Measurements from ENCODE around the gene DIAPH2. TPM values are rescaled to one million over a fixed set of nuclear protein-coding genes. Genes with fewer than 3 reads are reported as not detected.
"Not testable (repeated sequence)": the region's sequence is repeated elsewhere in the genome, so short reads cannot be mapped to it uniquely, and the experiment has no call there.

DIAPH2 gene
- total and polyA plus RNA-seq, 5 donors: 3.6 to 12.3 (median 10.9) TPM

- no peak overlapping the region for H3K27ac ChIP-seq (ENCODE audit: low read length)
- intact Hi-C loops (cut with DNase I): no loop called here
- H3K4me1 ChIP-seq (ENCODE audit: control insufficient read depth, insufficient read depth, low read length): no peaks in the 10 kb centered on the region
- ATAC-seq: no peak
- no peaks in the 10 kb centered on the region for H3K27me3 ChIP-seq (ENCODE audit: control insufficient read depth, insufficient read depth)
- no peak overlapping the region for H3K4me3 ChIP-seq (ENCODE audit: low read length)
- H3K9me3 ChIP-seq (ENCODE audit: control insufficient read depth, low read length): no peaks in the 10 kb centered on the region
- WGBS: 48% methylated on average over 3 of the region's 3 CpGs
- DNase-seq: no peak
Measured at GRCh38 chrX:96715481-96715880, 30.8 kb downstream of the DIAPH2 start.

DNA sequence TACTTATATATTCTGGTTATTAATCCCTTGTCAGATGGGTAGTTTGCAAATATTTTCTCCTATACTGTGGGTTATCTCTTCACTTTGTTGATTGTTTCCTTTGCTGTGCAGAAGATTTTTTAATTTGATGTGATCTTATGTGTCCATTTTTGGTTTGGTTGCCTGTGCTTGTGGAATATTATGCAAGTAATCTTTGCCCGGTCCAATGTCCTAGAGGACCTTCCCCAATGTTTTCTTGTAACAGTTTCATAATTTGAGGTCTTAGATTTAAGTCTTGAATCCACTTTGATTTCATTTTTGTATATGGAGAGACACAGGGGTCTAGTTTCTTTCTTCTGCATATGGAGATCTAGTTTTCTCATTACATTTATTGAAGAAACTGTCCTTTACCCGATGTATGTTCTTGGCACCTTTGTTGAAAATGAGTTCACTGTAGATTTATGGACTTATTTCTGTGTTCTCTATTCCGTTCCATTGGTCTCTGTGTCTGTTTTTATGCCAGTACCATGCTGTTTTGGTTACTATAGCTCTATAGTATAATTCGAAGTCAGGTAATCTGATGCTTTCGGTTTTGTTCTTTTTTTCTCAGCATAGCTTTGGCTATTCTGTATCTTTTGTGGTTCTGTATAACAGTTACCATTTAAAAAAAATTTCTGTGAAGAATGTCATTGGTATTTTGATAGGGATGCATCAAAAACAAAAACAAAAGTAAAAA, 34.7 kb downstream of the DIAPH2 start:
- Histone ChIP-seq H3K27ac (ENCODE audit: low read length) (no peak overlapping the region), H3K4me3 (ENCODE audit: low read length) (no peak overlapping the region), H3K4me1 (ENCODE audit: control insufficient read depth, insufficient read depth, low read length) (no peaks in the 10 kb centered on the region), H3K9me3 (ENCODE audit: control insufficient read depth, low read length) (no peaks in the 10 kb centered on the region), H3K27me3 (ENCODE audit: control insufficient read depth, insufficient read depth) (no peaks in the 10 kb centered on the region)
- ATAC-seq (no peak), DNase-seq (no peak)
- WGBS: 97% methylated on average over 5 of the region's 5 CpGs
- intact Hi-C loops (cut with DNase I): no loop called here

- Histone ChIP-seq H3K9me3 (ENCODE audit: control insufficient read depth, low read length) (no peaks in the 10 kb centered on the region), H3K4me3 (ENCODE audit: low read length) (no peak overlapping the region), H3K27ac (ENCODE audit: low read length) (no peak overlapping the region), H3K4me1 (ENCODE audit: control insufficient read depth, insufficient read depth, low read length) (no peaks in the 10 kb centered on the region), H3K27me3 (ENCODE audit: control insufficient read depth, insufficient read depth) (no peaks in the 10 kb centered on the region)
- DNase-seq: no peak
- intact Hi-C loops (cut with DNase I): no loop called here
- ATAC-seq: no peak
Measured at GRCh38 chrX:96721354-96721753, 36.7 kb downstream of the DIAPH2 start.

DNA sequence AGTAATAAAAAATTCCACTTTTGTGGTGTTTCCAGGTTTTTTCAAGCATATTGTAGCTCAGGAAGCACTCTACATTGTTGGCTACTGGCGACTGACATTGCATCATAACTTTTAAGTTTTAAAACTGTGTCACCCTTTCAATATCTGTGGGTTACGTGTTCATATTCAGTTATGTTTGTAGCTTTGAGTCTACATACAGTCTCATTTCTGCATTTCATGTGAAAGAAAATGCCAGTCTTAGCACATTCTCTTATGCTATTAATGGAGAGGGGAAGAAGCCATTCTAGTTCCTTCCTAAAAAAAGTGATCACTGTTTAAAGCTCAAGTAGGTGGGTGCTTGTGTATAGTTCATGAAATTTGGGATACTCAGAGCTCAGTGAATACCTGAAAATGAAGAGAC, 38.1 kb downstream of the DIAPH2 start:
- Histone ChIP-seq H3K4me1 (ENCODE audit: control insufficient read depth, insufficient read depth, low read length) (no peaks in the 10 kb centered on the region), H3K9me3 (ENCODE audit: control insufficient read depth, low read length) (no peaks in the 10 kb centered on the region), H3K27ac (ENCODE audit: low read length) (no peak overlapping the region), H3K4me3 (ENCODE audit: low read length) (no peak overlapping the region), H3K27me3 (ENCODE audit: control insufficient read depth, insufficient read depth) (no peaks in the 10 kb centered on the region)
- DNase-seq (no peak), ATAC-seq (no peak)
- intact Hi-C loops (cut with DNase I): no loop called here
- 84% methylated on average over 2 of the region's 2 CpGs for WGBS

- Histone ChIP-seq H3K4me1 (ENCODE audit: control insufficient read depth, insufficient read depth, low read length) (peaks cover 3% of the 10 kb centered on the region), H3K27me3 (ENCODE audit: control insufficient read depth, insufficient read depth) (no peaks in the 10 kb centered on the region), H3K27ac (ENCODE audit: low read length) (no peak overlapping the region), H3K4me3 (ENCODE audit: low read length) (no peak overlapping the region), H3K9me3 (ENCODE audit: control insufficient read depth, low read length) (no peaks in the 10 kb centered on the region)
- DNase-seq (no peak), ATAC-seq (no peak)
- 79% methylated on average over 1 of the region's 1 CpG for WGBS
- intact Hi-C loops (cut with DNase I): no loop called here
Measured at GRCh38 chrX:96729053-96729452, 44.4 kb downstream of the DIAPH2 start.

GRCh38 chrX:96729868-96730643, 45.4 kb downstream of the DIAPH2 start:
- Histone ChIP-seq H3K4me3 (ENCODE audit: low read length) (no peak overlapping the region), H3K27ac (ENCODE audit: low read length) (no peak overlapping the region), H3K27me3 (ENCODE audit: control insufficient read depth, insufficient read depth) (no peaks in the 10 kb centered on the region), H3K9me3 (ENCODE audit: control insufficient read depth, low read length) (no peaks in the 10 kb centered on the region), H3K4me1 (ENCODE audit: control insufficient read depth, insufficient read depth, low read length) (peaks cover 3% of the 10 kb centered on the region)
- ATAC-seq (no peak), DNase-seq (no peak)
- intact Hi-C loops (cut with DNase I): no loop called here
- 85% methylated on average over 2 of the region's 2 CpGs for WGBS

DNA sequence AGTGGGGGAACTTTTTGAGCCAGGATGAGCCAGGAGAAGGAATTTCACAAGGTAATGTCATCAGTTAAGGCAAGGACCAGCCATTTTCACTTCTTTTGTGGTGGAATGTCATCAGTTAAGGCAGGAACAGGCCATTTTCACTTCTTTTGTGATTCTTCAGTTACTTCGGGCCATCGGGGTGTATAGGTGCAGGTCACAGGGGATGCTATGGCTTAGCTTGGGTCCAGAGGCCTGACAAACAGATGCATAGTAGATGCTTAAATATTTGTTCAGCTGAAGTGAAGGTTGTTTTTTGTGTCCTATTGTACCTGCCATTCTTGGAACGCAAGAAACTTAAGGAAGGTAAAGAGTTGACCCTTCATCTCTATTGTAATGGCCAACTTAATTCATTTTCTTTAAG, 46.4 kb downstream of the DIAPH2 start:
- WGBS: 91% methylated on average over 3 of the region's 3 CpGs
- H3K9me3 ChIP-seq (ENCODE audit: control insufficient read depth, low read length); H3K27ac ChIP-seq (ENCODE audit: low read length); H3K27me3 ChIP-seq (ENCODE audit: control insufficient read depth, insufficient read depth); DNase-seq; H3K4me3 ChIP-seq (ENCODE audit: low read length); H3K4me1 ChIP-seq (ENCODE audit: control insufficient read depth, insufficient read depth, low read length); intact Hi-C loops (cut with DNase I); ATAC-seq: not testable (repeated sequence)

- no peak overlapping the region for H3K4me3 ChIP-seq (ENCODE audit: low read length)
- no peaks in the 10 kb centered on the region for H3K27me3 ChIP-seq (ENCODE audit: control insufficient read depth, insufficient read depth)
- no peaks in the 10 kb centered on the region for H3K9me3 ChIP-seq (ENCODE audit: control insufficient read depth, low read length)
- no peak overlapping the region for H3K27ac ChIP-seq (ENCODE audit: low read length)
- no peaks in the 10 kb centered on the region for H3K4me1 ChIP-seq (ENCODE audit: control insufficient read depth, insufficient read depth, low read length)
- 100% methylated on average over 1 of the region's 1 CpG for WGBS
- DNase-seq (no peak), ATAC-seq (no peak)
- intact Hi-C loops (cut with DNase I): no loop called here
Measured at GRCh38 chrX:96743367-96744073, 58.9 kb downstream of the DIAPH2 start.

DNA sequence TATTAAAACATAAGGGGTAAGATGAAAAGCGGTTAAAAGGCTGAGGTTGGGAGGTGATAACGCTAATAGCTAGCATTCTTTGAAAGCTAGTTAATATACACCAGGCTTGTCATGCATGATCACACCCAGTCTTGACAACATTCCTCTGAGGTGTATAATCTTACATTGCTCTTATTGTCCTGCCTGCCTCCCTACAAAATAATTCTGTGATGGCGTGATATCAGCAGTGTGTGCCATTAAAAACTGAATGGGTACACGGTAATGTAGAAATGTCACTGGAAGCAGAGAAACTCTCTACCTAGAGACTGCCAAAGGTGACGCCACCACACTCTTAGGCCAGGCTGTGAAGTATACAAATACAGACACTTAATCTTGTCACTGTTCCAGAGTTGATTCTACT, 68.1 kb downstream of the DIAPH2 start:
- intact Hi-C loops (cut with DNase I): no loop called here
- no peak for DNase-seq
- WGBS: 75% methylated on average over 5 of the region's 5 CpGs
- no peaks in the 10 kb centered on the region for H3K9me3 ChIP-seq (ENCODE audit: control insufficient read depth, low read length)
- H3K27me3 ChIP-seq (ENCODE audit: control insufficient read depth, insufficient read depth): no peaks in the 10 kb centered on the region
- no peak overlapping the region for H3K27ac ChIP-seq (ENCODE audit: low read length)
- H3K4me3 ChIP-seq (ENCODE audit: low read length): no peak overlapping the region
- H3K4me1 ChIP-seq (ENCODE audit: control insufficient read depth, insufficient read depth, low read length): no peaks in the 10 kb centered on the region
- ATAC-seq: no peak

GRCh38 chrX:96753230-96753629, 68.6 kb downstream of the DIAPH2 start:
- Histone ChIP-seq H3K27me3 (ENCODE audit: control insufficient read depth, insufficient read depth) (no peaks in the 10 kb centered on the region), H3K27ac (ENCODE audit: low read length) (no peak overlapping the region), H3K4me3 (ENCODE audit: low read length) (no peak overlapping the region), H3K4me1 (ENCODE audit: control insufficient read depth, insufficient read depth, low read length) (no peaks in the 10 kb centered on the region), H3K9me3 (ENCODE audit: control insufficient read depth, low read length) (no peaks in the 10 kb centered on the region)
- 62% methylated on average over 1 of the region's 1 CpG for WGBS
- intact Hi-C loops (cut with DNase I): no loop called here
- DNase-seq (no peak), ATAC-seq (no peak)

- no peaks in the 10 kb centered on the region for H3K9me3 ChIP-seq (ENCODE audit: control insufficient read depth, low read length)
- WGBS: 91% methylated on average over 3 of the region's 3 CpGs
- DNase-seq (no peak), ATAC-seq (no peak)
- no peak overlapping the region for H3K4me3 ChIP-seq (ENCODE audit: low read length)
- intact Hi-C loops (cut with DNase I): no loop called here
- no peaks in the 10 kb centered on the region for H3K27me3 ChIP-seq (ENCODE audit: control insufficient read depth, insufficient read depth)
- H3K4me1 ChIP-seq (ENCODE audit: control insufficient read depth, insufficient read depth, low read length): no peaks in the 10 kb centered on the region
- H3K27ac ChIP-seq (ENCODE audit: low read length): no peak overlapping the region
Measured at GRCh38 chrX:96756491-96756890, 71.8 kb downstream of the DIAPH2 start.
